Gastroesophageal sphincter (tissue), 3 donors: Measurements from ENCODE around the gene ACSF2.

Experiments
- CTCF ChIP-seq, 4 experiments: fragments of 200-600 bp in 2 of 4; fragments of 450-650 bp in 2 of 4; sonication (generic) in 1 of 4; IDR thresholded peaks; one replicate each; pipeline ENCODE4 v1.5.1; 2017 to 2019; ENCODE audit warnings: antibody characterized with exemption in 4 of 4, mild to moderate bottlenecking in 2 of 4, moderate library complexity in 2 of 4
- POLR2AphosphoS5 ChIP-seq: sonication (generic); formaldehyde crosslinking; IDR thresholded peaks from one replicate; pipeline ENCODE4 v1.6.1; 2017; ENCODE audit warnings: antibody characterized with exemption

- TF ChIP-seq CTCF (IDR thresholded peaks at IDR 0.05) (no peak), POLR2AphosphoS5 (no peak)
Measured at GRCh38 chr17:50492214-50492613, 66.2 kb downstream of the ACSF2 start.
